NCI-H69 (cell line): ENCODE results near the gene ITSN2.

Source experiments
- DNase-seq: peaks from one replicate; lab custom pipeline; 2025; lab: John Stamatoyannopoulos, UW

The ITSN2 gene

GRCh38 chr2:24334245-24334633 is 26.1 kb downstream of the ITSN2 start:
- no peak for DNase-seq

- DNase-seq: no peak
Observed at GRCh38 chr2:24332791-24333540, 27.4 kb downstream of the ITSN2 start.

- DNase-seq: no peak
Observed at GRCh38 chr2:24330161-24330560, 30.2 kb downstream of the ITSN2 start.

GRCh38 chr2:24329700-24330099 is 30.6 kb downstream of the ITSN2 start:
- DNase-seq: no peak

GRCh38 chr2:24328010-24328409 is 32.3 kb downstream of the ITSN2 start:
- DNase-seq: no peak

GRCh38 chr2:24317491-24317920 is 42.8 kb downstream of the ITSN2 start:
- DNase-seq: peak; percentile 90

- no peak for DNase-seq
Observed at GRCh38 chr2:24315669-24316068, 44.7 kb downstream of the ITSN2 start.

GRCh38 chr2:24313744-24314632 is 46.3 kb downstream of the ITSN2 start:
- DNase-seq: no peak

GRCh38 chr2:24307961-24308360 is 52.4 kb downstream of the ITSN2 start:
- no peak for DNase-seq

GRCh38 chr2:24304631-24305030 is 55.7 kb downstream of the ITSN2 start:
- no peak for DNase-seq

- DNase-seq: no peak
Observed at GRCh38 chr2:24304098-24304497, 56.2 kb downstream of the ITSN2 start.

GRCh38 chr2:24301599-24301998 is 58.7 kb downstream of the ITSN2 start:
- no peak for DNase-seq

- no peak for DNase-seq
Observed at GRCh38 chr2:24297663-24298062, 62.7 kb downstream of the ITSN2 start.

GRCh38 chr2:24287171-24287570 is 73.2 kb downstream of the ITSN2 start:
- no peak for DNase-seq

- no peak for DNase-seq
Observed at GRCh38 chr2:24285484-24286152, 74.7 kb downstream of the ITSN2 start.

GRCh38 chr2:24280645-24281044 is 79.7 kb downstream of the ITSN2 start:
- DNase-seq: no peak

- DNase-seq: no peak
Observed at GRCh38 chr2:24280161-24280560, 80.2 kb downstream of the ITSN2 start.

GRCh38 chr2:24276349-24276899 is 83.9 kb downstream of the ITSN2 start:
- DNase-seq: no peak

- DNase-seq: no peak
Observed at GRCh38 chr2:24274809-24275208, 85.5 kb downstream of the ITSN2 start.

GRCh38 chr2:24273598-24273997 is 86.7 kb downstream of the ITSN2 start:
- no peak for DNase-seq

GRCh38 chr2:24272907-24273306 is 87.4 kb downstream of the ITSN2 start:
- no peak for DNase-seq

GRCh38 chr2:24272161-24272802 is 88.1 kb downstream of the ITSN2 start:
- no peak for DNase-seq
